Subcutaneous adipose tissue (tissue), 4 donors: ENCODE data around the gene ZYG11B. TPM values are rescaled to one million over a fixed set of nuclear protein-coding genes. Genes with fewer than 3 reads are reported as not detected.

Source experiments
- CTCF ChIP-seq: fragments of 450-650 bp; IDR thresholded peaks from one replicate; pipeline ENCODE4 v1.5.1; 2016; ENCODE audit warnings: low read depth, mild to moderate bottlenecking, control low read depth, antibody characterized with exemption, moderate library complexity
- small RNA-seq: library from RNA; depleted of rRNA; stranded (forward); fragments of <200 nt; gene quantifications from one replicate; pipeline ENCODE3, GENCODE V24; 2016
- total RNA-seq, 4 donors: library from RNA; depleted of rRNA; stranded (reverse); fragments of >200 nt; gene quantifications; one replicate each; pipeline ENCODE4 v1.1.0, GENCODE V29; 2016

Gene ZYG11B
- total RNA-seq, 4 donors from 2014 or later: 42.3 to 54.9 (median 49.0) TPM

DNA sequence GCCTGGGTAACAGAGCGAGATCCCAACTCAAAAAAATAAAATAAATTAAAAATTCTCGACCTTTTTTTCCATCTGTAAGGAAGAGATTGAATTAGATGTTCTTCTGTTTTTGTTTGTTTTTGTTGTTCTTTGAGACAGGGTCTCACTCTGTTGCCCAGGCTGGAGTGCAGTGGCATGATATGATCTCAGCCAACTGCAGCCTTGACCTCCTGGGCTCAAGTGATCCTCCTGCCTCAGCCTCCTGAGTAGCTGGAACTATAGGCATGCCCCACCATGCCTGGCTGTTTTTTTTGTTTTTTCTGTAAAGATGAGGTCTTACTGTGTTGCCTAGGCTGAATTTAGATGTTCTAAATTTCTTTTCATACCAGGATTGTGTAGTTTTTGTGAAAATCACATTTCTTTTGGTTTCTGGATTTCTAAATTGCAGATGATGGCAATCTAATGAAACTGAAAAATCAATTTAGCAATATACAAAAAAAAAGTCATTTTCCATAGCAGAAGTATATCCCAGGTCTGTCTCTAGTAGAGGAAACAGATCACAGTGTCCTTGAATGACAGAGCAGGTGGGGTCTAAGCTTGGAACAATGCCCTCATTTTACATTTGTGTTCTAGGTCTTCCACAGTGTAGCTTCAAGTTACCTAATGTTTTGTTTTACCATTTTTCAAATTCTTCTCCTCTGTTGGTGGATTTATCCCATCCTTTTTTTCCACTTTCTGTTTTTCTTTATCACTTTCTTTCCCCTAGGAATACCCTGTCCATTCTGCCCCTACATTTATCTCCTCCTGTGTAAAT lies 136.6 kb downstream of the ZYG11B start:
- TF ChIP-seq CTCF: no peak

- no peak for TF ChIP-seq CTCF
Measured at GRCh38 chr1:52867087-52867863, 141.0 kb downstream of the ZYG11B start.

DNA sequence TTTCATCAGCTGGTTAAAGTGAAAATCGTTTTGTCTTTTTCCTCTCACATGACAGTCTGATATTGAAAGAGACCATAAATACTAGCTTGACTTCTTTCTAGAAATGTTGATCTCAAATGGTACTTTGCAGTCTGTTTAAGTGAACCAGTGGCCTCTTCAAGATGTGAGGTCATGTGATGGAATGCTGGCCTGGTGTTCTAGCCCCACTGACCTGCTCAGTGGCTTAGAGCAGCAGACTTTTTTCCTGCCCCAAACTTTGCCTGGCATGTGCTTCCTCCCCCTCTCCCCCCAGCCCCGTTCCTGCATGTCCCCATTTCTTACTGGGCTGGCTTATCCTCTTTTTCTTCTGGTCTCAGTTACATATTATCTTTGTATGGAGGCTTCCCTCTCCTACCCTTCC lies 150.6 kb downstream of the ZYG11B start:
- no peak for TF ChIP-seq CTCF

Small RNAs within 50 kb of the gene (small RNA-seq; reads per million reads assigned to genes)
- gene RN7SL62P (not detected), gene RNU2-30P (not detected), gene RNU6-969P (not detected)

Other genes with a start within 250 kb of the ZYG11B start
- gene TUT4, start 173.4 kb upstream of the ZYG11B start, total RNA-seq: 10 to 100 TPM; 37.1 to 52.2 (median 43.6) TPM
- 10 to 100 TPM; 10.3 to 19.2 (median 17.0) TPM for gene GPX7, start 124.1 kb upstream of the ZYG11B start, total RNA-seq
- not detected for gene SHISAL2A, start 93.3 kb upstream of the ZYG11B start, total RNA-seq
- gene COA7, start 28.1 kb upstream of the ZYG11B start, total RNA-seq: 10 to 100 TPM in 1 of 4 donors, 1 to 10 TPM in 3; 7.0 to 11.9 (median 7.2) TPM
- gene ZYG11A, start 116.3 kb downstream of the ZYG11B start, total RNA-seq: under 1 TPM in 1 of 4 donors, not detected in 3; 0.19 TPM
- gene ECHDC2, start 195.3 kb downstream of the ZYG11B start, total RNA-seq: 100 to 1,000 TPM in 2 of 4 donors, 10 to 100 TPM in 2; 67.7 to 419 (median 129) TPM
- 100 to 1,000 TPM; 152 to 223 (median 170) TPM for gene SCP2, start 200.8 kb downstream of the ZYG11B start, total RNA-seq